Colonic mucosa (tissue), 4 donors: ENCODE results near the gene KNSTRN. TPM values are rescaled to one million over a fixed set of nuclear protein-coding genes. Genes with fewer than 3 reads are reported as not detected.

ENCODE experiments used
- DNase-seq: peaks from one replicate; pipeline ENCODE4 v3.0.0-alpha.2; 2020
- H3K27ac ChIP-seq: fragments of 200-600 bp; one replicate; pipeline ENCODE4 v1.8.0; 2021
- H3K27me3 ChIP-seq: fragments of 200-600 bp; one replicate; pipeline ENCODE4 v1.8.0; 2021
- H3K36me3 ChIP-seq: fragments of 200-600 bp; one replicate; pipeline ENCODE4 v1.8.0; 2021
- H3K4me1 ChIP-seq: fragments of 200-600 bp; one replicate; pipeline ENCODE4 v1.8.0; 2021; ENCODE audit warnings: mild to moderate bottlenecking
- H3K4me3 ChIP-seq: fragments of 200-600 bp; one replicate; pipeline ENCODE4 v1.8.0; 2021
- H3K9ac ChIP-seq, 2 donors: one replicate each; pipeline ENCODE4 v1.7.0; 2013; ENCODE audit warnings: control low read depth in 2 of 2, low read depth in 2 of 2, low read length in 2 of 2
- H3K9me3 ChIP-seq: fragments of 200-600 bp; one replicate; pipeline ENCODE4 v1.8.0; 2021
- intact Hi-C: fragments of 100-400 bp; cut with DNase I; formaldehyde crosslinking; loops from one replicate; pipeline ENCODE4 v1.14.1; 2022
- total RNA-seq, 2 donors: library from RNA; stranded (reverse); fragmentation: NEBNext Ultra II Directional in 1 of 2; extraction: Animal tissue kit (Norgen Biotek cat#: 25700) in 1 of 2; gene quantifications; one replicate each; pipeline ENCODE4 v1.2.1, GENCODE V29; 2021
- TF ChIP-seq, protein P1 (sequence below): fragments of 200-600 bp; IDR thresholded peaks from one replicate; pipeline ENCODE4 v1.8.0; 2022; ENCODE audit warnings: antibody characterized with exemption, mild to moderate bottlenecking
- donor health status: healthy.
- donor health status: DM: no; HTN: no; CAD: no.
- donor health status: DM: no; HTN: no; CAD: no.

Gene KNSTRN
- total RNA-seq, 2 donors from 2014 or later: 12.2 to 51.2 TPM

- Histone ChIP-seq H3K36me3 (no peaks in the 10 kb centered on the region), H3K27ac (no peak overlapping the region), H3K9ac (no peak overlapping the region), H3K9me3 (no peaks in the 10 kb centered on the region), H3K27me3 (no peaks in the 10 kb centered on the region), H3K4me3 (no peak overlapping the region), H3K4me1 (no peaks in the 10 kb centered on the region)
- intact Hi-C loops: no loop called here
- no peak for DNase-seq
- TF ChIP-seq, protein P1, sequence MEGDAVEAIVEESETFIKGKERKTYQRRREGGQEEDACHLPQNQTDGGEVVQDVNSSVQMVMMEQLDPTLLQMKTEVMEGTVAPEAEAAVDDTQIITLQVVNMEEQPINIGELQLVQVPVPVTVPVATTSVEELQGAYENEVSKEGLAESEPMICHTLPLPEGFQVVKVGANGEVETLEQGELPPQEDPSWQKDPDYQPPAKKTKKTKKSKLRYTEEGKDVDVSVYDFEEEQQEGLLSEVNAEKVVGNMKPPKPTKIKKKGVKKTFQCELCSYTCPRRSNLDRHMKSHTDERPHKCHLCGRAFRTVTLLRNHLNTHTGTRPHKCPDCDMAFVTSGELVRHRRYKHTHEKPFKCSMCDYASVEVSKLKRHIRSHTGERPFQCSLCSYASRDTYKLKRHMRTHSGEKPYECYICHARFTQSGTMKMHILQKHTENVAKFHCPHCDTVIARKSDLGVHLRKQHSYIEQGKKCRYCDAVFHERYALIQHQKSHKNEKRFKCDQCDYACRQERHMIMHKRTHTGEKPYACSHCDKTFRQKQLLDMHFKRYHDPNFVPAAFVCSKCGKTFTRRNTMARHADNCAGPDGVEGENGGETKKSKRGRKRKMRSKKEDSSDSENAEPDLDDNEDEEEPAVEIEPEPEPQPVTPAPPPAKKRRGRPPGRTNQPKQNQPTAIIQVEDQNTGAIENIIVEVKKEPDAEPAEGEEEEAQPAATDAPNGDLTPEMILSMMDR: no peak
These were observed 46.7 kb downstream of the KNSTRN start for GRCh38 chr15:40429068-40429710.

GRCh38 chr15:40430271-40430805 lies 47.8 kb downstream of the KNSTRN start:
- intact Hi-C loops: no loop called here
- TF ChIP-seq, protein P1: no peak
- Histone ChIP-seq H3K9me3 (no peaks in the 10 kb centered on the region), H3K27me3 (no peaks in the 10 kb centered on the region), H3K36me3 (no peaks in the 10 kb centered on the region), H3K4me1 (no peaks in the 10 kb centered on the region), H3K9ac (no peak overlapping the region), H3K4me3 (no peak overlapping the region), H3K27ac (no peak overlapping the region)
- peak; percentile 80 for DNase-seq

DNA sequence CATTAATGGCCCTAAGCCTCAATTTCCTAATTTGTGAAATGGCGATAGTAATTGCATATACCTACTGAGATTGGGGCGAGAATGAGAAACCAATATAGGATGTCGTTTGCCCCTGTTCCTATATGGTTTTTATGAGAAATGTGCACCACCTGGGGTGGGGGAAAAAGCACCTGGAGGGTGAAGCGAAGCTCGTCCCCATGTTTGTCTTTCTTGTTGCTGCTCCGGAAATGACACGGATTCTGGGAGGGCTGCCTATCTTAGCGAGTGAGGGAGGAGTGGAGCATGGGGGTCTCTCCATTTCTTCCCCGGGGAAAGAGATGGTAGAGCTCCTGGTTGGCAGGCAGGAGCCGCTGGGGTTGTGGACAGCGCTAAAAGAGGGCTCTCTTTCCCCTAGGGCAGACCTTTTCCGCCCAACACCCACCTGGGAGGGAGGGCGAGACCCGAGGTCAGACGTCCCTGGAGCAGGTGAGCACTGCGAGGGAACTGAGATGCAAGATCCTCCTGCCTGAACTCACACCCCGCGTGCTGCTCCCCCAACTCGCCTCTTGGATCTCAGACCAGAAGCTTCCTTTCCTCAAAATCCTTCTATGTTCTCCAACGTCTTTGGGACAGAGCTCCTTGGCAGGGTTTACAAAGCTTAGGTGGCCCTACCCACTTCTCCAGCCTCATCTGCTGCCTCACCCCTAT lies 52.6 kb downstream of the KNSTRN start:
- Histone ChIP-seq H3K36me3 (no peaks in the 10 kb centered on the region), H3K9ac (peak overlapping the region; percentile 40 to 51), H3K4me1 (peaks cover 5% of the 10 kb centered on the region), H3K27me3 (no peaks in the 10 kb centered on the region), H3K9me3 (no peaks in the 10 kb centered on the region), H3K4me3 (no peak overlapping the region), H3K27ac (no peak overlapping the region)
- DNase-seq: no peak
- TF ChIP-seq, protein P1: no peak
- intact Hi-C loops: no loop called here

DNA sequence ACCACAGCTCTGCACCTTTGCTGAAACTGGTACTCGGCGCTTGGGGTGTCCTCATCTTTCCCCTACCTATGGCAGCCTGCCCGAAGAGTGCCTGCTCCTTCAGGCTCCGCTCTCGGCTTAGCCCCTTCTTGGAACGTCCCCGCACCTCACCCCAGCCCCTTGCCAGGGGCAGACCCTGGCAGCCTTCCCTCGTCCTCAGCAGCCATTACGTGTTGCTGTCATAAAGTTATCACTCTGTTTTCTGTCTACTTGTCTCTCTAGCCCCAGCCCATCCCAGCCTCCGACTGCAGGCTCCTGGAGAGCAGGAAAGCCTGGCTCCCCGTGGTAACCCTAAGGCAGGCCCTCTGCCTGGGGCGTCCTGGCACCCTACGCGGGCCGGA lies 53.2 kb downstream of the KNSTRN start:
- no peaks in the 10 kb centered on the region for H3K27me3 ChIP-seq
- no peak for DNase-seq
- H3K36me3 ChIP-seq: no peaks in the 10 kb centered on the region
- intact Hi-C loops: no loop called here
- H3K9ac ChIP-seq: peak overlapping the region; percentile 40 to 51
- H3K4me3 ChIP-seq: peak overlapping the region; percentile 29
- H3K9me3 ChIP-seq: no peaks in the 10 kb centered on the region
- peaks cover 5% of the 10 kb centered on the region for H3K4me1 ChIP-seq
- no peak overlapping the region for H3K27ac ChIP-seq
- TF ChIP-seq, protein P1: no peak

GRCh38 chr15:40436116-40436891 lies 53.8 kb downstream of the KNSTRN start:
- H3K9ac ChIP-seq: peak overlapping the region; percentile 26 to 58
- peak overlapping the region; percentile 29 for H3K4me3 ChIP-seq
- H3K36me3 ChIP-seq: no peaks in the 10 kb centered on the region
- H3K4me1 ChIP-seq: peaks cover 5% of the 10 kb centered on the region
- no peaks in the 10 kb centered on the region for H3K27me3 ChIP-seq
- no peaks in the 10 kb centered on the region for H3K9me3 ChIP-seq
- TF ChIP-seq, protein P1: no peak
- intact Hi-C loops: no loop called here
- DNase-seq: peak; percentile 78
- H3K27ac ChIP-seq: no peak overlapping the region
